GM18519 (cell line): ENCODE measurements around the gene BNC2.

Experiments
- ATAC-seq: cut with Tn5 transposase; IDR thresholded peaks from one replicate; pipeline ENCODE4 v1.9.1; 2021; ENCODE audit warnings: mild to moderate bottlenecking, moderate library complexity; ENCODE audit not compliant: unreplicated experiment, low FRiP score

Gene BNC2

DNA sequence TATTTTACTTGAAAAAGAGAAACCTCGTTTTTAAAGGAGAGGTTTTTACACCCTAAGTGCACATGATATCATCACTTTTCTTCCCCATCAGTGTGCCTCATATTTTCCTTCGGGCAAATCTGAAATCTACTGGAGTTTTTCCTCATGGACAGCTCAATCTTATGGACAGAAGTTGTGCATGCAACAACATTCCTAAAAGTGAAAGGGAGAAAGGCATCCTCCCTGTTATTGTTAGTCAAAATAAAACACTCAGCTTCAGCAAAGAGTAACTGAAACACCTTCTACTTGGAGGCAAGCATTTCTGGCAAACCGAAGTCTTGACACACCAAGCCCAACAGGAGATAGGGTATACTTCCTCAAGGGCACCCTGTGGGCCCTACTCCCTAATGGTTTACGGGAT is 217.9 kb downstream of the BNC2 start:
- ATAC-seq = no peak

DNA sequence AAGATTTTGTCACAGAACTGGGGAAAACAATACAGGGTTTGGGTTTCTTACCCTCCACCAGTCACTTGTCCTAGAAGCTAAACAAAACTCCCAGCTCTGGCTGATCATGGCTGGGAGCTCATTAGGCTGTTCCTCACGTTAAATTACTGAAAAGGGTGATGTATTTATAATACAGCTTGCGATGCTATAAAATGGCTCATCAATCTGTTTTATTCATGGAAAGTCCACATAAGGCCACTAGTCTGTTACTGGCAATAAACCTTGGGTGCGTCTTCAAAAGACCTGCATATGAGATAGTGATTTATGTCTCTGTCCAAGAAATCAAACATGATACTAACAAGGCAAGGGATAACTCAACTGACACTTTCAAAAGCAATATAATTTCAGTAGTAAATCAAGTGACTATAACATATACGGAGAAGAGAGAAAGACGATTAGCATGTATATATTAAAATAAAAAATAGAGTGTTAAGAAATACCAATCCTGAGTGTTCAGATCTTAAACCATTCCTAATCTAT is 219.0 kb downstream of the BNC2 start:
- ATAC-seq = no peak

DNA sequence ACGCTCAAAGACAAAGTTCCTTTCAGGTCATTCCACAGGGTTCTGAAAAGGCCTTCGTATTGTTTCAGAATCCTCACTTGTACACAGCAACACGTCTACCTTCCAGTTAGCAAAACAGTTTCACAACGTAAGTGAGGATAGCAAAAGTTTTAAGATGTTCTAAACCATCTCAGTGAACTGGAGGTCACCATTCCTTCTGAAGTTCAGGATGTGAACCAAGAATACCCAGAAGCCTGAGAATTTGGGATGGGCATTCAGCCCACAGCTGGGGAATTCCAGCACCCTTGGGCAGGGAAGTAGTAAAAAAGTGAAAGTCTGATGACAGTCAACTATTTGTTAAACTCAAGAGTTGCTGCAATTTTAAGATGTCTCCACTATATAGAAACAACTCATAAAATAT is 224.5 kb downstream of the BNC2 start:
- ATAC-seq = no peak

- ATAC-seq = no peak
Observed at GRCh38 chr9:16642421-16643109, 227.9 kb downstream of the BNC2 start.

DNA sequence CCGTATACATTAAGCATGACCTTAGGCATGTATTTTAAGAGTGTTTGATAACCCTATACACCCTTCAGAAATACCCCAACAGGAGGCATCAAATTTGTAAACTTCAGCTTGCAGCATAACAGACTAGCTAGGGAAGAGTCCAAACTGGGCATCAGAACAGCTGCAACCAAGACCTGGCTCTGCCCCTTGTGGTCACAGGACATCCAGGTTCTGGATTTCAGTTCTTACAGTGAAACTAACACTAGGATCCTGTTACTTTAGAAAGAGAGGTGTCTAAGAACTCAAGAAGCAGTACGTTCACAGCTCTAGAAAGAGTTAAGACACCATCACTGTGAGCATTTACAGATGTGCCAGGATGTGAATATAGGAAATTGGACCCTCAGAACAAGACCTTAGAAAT is 229.8 kb downstream of the BNC2 start:
- ATAC-seq = no peak

DNA sequence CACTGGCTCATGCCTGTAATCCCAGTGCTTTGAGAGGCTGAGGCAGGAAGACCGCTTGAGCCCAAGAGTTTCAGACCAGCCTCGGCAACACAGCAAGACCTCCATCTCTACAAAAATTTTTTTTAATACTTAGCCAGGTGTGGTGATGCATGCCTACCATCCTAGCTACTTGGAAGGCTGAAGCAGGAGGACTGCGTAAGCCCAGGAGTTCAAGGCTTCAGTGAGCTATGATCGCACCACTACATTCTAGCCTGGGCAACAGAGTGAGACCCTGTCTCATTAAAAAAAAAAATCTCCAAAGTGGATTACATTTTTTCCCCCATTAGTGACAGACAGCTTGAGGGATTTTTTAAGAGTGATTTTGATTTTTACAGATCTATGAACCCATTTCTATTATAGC is 230.8 kb downstream of the BNC2 start:
- ATAC-seq = no peak

GRCh38 chr9:16637911-16638310 is 232.6 kb downstream of the BNC2 start:
- ATAC-seq = no peak

DNA sequence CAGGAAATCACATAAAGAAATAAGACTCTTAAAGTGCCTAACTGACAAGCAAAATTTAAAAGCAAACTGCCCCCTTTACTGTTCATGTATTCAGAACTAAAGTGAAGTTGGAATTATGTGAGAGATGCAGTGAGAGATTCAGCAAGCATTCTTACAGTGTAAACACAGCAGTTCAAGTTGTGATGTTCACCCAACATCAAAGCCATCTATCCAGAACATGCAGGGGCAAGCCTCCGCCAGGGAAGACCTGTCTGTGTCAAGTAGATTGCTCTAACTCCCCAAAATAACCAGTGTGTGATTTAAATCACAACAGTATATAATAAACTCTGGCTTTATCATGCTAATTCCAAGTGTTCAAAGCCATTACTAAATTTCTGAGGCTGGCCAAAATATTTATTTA is 233.3 kb downstream of the BNC2 start:
- no peak for ATAC-seq

- ATAC-seq = no peak
Observed at GRCh38 chr9:16633794-16634193, 236.7 kb downstream of the BNC2 start.

GRCh38 chr9:16628413-16628812 is 242.1 kb downstream of the BNC2 start:
- no peak for ATAC-seq

DNA sequence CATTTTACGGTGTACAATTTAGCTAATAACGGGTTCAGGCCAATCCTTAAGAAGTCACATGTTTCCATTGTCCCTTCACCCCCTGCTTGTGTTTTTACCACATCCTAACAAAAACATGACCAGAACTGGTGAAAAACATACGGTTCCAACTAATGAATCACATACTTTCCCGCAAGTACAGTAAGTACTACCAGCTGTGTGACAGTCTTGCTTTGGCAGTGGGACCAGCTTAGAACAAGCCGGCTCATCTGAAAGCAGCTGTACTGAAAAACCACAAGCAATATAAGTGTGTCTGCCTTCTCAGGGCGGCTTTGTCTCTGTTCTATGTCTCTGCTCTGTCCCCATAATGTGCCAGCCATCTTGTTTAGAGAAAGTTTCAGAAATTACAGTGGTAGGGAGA is 242.5 kb downstream of the BNC2 start:
- ATAC-seq = no peak

- ATAC-seq = no peak
Observed at GRCh38 chr9:16627521-16627920, 242.9 kb downstream of the BNC2 start.

DNA sequence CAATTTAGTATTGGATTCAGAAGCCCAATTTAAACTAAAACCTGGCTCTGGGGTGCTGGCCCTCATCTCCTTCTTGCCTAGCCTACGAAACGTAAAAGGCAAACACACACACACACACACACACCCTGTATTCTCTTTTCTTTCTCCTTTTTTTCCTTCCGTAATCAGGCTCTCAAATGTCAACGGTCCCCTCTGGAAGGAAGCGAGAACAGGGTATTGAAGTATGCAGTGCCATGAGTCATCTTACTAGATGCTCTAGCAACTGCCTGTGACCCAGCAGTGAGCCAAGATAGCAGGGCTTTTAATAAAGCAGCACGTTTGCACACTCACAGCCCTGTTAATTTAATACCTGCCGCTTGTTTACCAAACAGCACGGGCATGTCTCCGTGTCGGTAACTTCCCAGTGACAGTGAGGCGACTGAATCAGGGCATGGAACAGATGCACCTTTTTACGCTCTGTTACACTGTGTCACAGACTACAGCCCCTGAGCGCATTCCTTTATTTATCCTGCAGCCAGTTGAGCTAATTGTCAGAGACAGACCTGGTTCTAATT is 243.8 kb downstream of the BNC2 start:
- no peak for ATAC-seq

- ATAC-seq = no peak
Observed at GRCh38 chr9:16625811-16626210, 244.7 kb downstream of the BNC2 start.

DNA sequence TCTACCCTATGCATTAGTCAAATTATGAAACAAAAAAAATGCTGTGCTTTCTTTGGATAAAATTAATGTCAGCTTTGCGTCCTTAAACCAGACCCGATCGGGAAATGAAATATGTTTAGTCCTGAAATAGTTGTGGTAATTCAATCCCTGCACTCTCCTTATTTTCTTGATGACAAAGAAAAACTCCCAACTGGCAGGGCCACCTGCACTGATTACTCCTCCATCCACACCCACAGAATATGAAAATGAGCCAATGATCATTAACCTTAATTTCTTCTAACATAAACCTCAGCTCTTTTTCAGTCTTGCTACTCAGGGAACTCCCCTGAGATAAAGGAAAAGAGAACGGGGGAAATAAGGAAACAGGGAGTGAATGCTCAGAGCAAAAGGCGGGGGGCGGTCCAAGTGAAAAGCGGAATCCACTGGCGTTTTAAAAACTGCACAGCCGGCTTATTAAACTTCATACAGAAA is 245.3 kb downstream of the BNC2 start:
- ATAC-seq = no peak

DNA sequence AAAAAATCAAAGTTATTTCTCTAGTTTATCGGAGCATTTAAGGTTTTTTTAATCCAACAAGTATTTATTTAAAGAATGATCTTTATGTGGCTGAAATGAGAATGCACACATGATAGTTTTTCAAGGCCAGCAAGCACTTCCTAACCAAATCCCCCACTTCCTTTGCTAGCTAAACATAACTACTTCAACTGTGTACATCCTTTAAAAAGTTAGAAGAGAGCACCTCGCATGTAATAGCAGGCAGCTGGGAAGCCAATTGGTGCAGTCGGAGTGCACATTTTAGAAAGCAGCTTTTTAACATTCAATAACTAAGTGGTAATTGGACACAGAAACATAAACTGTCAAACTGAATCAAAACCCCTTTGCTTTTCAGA is 245.7 kb downstream of the BNC2 start:
- ATAC-seq = no peak

GRCh38 chr9:16623989-16624743 is 246.3 kb downstream of the BNC2 start:
- no peak for ATAC-seq

- no peak for ATAC-seq
Observed at GRCh38 chr9:16622541-16622940, 247.9 kb downstream of the BNC2 start.

DNA sequence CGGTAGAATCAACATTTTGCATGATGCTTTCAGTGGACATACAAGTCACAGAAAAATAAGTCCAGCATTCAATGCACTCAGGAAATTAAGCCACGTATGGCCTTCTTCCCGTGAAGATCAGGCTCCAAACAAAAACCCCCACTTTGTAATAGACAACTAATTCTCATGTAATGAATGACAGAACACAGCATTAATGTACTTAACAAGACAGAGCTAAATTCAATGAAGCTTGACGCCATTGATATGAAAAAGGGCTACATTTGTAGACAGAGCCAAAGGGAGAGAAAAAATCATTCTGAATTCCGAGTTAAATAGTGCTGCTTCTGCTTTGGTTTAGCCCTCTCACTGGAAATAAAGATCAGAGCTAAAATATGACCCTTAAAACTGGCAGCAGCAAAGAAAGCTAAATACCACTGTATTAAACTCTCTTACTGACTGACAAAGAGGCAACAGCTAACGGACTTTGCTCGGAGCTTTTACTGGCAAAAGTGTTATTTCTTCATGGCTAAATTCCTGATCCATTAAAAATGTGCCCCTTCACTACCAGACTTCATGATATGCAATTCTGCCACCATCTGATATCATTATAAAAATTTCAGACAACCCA is 250.5 kb downstream of the BNC2 start:
- no peak for ATAC-seq

DNA sequence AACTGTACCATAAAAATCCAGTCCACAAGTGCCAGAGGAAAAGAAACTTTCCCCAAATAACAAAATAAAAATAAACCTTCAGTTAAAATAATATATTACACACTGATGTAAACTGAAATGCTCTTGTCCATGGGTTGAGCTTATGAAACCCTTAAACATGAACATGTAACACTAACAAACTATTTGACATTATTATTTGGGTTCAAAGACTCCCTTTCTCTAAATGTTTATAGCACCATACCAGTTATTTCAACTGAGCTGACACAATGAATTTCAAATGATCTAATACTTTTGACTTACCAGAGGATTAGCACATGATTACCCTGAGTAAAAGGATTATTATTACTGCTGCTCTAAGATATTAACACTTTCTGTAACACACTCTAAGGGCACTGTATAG is 251.1 kb downstream of the BNC2 start:
- no peak for ATAC-seq

DNA sequence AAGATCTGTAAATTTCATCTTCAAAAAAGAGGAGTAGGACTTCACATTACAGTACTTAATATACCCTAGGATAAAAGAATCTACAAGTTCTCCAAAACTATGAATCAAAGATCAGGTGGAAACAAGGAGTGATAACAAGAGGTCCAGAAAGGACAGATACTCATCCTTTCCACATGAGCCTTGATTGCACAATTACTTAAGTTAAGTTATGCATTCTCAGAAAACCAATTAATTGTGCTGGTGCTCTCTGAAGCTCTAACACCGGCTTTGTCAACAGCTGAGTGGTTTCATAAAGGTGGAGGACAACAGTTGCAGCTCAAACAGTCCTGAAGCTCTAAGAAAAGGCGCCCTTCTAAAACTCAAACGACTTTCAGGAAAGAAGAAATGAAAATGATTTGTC is 251.9 kb downstream of the BNC2 start:
- no peak for ATAC-seq
